ELR (cell line): ENCODE data around the gene RANBP3L.
"Not testable (repeated sequence)": the region's sequence is repeated elsewhere in the genome, so short reads cannot be mapped to it uniquely, and the experiment has no call there.

Experiments used
- DNase-seq: peaks from one replicate; pipeline ENCODE4 v3.0.0-alpha.2; 2015; ENCODE audit warnings: low read depth

RANBP3L gene

DNA sequence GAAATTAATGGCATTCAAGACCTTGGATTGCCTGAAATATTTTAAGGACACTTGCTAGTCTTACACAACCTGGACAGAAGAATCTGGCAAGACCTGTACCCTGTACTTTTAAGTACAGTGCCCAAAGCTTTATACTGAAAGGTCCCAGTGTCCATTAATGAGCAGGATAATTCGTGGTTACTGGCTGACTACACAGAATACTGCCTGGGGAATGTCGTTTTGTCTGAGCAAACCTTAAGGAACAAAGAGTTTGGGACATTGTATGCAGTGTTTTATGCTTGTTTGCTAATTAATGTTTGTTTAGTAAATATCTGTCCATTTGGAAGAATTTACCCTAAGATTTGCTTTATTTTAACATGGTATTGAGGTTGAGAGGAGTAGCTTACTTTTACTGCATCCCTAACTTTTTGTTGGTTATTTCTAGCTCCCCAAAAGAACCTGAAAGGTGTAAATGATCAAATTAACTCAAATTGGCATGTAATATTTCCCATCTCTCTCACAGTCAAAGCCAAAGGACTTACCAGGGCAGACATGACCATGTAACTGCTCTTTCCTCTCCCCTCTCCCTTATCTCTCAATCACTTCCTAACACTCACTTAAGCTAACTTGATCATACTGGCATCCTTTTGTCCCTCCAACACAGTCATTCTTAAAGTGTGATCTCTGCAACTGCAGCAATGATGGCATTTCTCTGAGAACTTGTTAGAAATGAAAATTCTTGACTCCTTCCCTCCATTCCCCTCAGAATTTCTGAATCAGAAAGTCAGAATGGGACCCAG lies 15.7 kb downstream of the RANBP3L start:
- no peak for DNase-seq

DNA sequence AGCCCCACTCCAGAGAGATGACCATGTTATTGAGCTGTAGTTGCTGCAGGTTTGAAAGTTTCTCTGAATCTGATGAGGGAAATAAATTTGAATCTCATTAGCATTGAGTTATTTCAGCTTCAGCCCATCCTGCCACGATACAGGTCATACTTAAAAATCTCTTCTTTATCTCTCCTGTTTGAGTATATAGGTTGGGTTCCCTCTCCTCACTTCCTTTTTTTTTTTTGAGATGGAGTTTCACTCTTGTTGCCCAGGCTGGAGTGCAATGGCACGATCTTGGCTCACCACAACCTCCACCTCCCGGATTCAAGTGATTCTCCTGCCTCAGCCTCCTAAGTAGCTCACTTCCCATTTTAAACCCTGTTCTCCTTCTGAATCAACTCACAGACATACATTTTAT lies 17.9 kb downstream of the RANBP3L start:
- not testable (repeated sequence) for DNase-seq

DNA sequence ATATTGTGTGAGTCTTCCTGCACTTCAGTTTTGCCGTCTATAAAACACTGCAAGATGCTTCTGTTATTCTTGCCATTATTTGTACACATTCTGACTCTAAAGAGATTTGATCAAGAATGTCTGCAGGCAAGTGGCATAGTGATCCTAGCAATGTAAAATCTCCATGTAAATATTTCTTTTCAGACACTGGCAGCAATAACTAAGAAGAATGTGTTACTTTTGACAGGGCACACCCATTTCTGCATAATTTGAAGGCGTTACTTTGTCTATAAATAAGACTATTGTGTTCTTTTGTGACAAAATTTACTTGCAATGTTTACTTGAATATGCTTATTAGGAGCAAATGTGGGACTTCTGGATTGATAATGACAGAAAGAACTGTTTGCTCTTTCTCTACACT lies 20.1 kb downstream of the RANBP3L start:
- no peak for DNase-seq

DNA sequence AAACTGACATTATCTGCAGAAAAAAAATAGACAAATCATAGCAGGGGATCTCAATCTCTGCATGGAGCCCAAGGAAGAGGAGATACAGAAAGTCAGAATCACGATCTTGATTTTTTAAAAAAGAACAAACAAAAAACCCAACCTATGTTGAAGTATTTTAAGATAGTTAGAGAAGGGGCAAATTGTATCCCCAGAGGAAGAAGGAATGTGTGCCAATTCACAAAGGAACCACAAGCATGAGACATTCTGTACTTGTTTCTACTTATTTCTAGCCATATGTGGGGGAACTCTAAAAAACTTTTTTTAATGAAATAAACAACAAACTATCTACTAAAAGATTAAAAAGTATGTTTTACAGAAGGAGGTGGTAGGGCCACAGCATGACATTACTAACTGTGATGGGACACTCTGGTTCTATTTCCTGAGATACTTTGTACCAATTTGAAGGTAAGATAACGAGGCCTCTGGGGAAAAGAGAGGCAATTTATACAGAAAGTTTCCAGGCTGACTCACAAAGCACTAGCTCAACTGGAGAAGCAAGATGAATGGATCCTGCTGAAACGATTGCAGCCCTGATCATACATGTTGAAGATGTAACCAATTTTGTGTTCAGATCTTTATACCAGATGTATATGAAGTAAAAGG lies 22.5 kb downstream of the RANBP3L start:
- peak; percentile 24 for DNase-seq

DNA sequence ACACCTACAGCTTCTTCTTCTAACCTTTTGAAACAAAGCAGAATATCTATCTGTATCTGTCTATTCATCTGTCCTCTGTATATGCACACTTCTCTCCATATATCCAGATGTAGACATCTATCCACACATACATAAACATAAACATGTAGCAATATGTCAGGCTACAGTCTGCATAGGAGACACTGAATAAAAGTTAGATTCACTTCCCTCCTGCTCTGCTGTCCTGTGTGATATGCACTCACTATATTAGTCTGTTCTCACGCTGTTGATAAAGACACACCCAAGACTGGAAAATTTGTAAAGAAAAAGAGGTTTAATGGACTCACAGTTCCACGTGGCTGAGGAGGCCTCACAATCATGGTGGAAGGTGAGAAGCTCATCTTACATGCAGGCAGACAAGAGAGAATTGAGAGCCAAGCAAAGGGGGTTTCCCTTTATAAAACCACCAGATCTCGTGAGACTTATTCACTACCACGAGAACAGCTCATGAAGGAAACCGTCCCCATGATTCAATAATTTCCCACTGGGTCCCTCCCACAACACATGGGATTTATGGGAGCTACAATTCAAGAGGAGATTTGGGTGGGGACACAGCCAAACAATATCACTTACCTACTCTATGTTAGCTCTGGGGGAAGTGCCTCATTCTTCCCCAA lies 24.1 kb downstream of the RANBP3L start:
- DNase-seq = no peak

DNA sequence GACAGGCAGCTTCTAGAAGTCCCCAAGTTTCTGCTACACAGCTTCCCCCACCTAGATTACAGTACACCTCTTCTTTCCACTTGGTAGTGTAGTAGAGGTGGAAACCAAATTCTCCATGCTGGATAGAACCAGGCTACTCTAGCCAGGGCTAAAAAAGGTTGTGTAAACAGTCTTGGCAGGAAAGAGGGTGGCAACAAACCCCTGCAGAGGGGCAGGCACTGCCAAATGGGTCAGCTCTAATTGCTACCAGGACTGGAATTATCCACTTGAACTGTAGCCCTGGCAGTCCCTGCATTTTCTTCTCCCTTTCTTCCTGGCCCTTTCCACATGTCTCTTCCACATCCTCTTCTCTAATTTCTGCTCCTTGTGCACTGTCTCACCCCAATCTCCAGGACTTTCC lies 24.8 kb downstream of the RANBP3L start:
- no peak for DNase-seq

DNA sequence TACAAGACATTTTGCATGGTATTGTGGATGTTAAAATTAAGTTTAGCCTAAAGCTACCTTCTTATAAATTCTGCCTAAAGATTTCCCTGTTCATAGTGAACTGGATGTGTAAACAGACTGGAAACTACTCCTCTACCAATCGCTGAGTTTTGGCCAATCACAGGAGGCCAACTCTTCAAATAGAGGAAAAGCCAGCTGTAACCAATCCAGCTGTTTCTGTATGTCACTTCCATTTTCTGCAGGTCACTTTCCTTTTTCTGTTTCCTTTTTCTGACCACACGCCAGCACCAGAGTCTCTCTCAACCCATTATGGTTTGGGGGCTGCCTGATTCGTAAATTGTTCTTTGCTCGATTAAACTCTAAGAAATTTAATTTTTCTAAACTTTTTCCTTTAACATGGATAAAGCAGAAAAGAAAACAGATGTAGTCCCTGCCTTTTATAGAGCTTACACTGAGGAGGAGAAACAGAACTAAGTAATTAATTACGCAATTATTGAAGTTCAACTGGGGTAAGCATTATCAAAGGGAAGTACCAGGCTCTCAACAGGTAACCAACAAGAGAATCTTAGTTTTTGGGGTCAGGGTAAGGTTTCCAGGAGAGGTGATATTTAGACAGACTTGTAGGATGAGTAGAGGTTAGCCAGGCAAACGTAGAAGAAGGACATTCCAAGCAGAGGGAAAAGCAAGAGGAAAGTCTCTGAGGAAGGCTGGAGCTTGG lies 27.7 kb downstream of the RANBP3L start:
- DNase-seq = no peak

DNA sequence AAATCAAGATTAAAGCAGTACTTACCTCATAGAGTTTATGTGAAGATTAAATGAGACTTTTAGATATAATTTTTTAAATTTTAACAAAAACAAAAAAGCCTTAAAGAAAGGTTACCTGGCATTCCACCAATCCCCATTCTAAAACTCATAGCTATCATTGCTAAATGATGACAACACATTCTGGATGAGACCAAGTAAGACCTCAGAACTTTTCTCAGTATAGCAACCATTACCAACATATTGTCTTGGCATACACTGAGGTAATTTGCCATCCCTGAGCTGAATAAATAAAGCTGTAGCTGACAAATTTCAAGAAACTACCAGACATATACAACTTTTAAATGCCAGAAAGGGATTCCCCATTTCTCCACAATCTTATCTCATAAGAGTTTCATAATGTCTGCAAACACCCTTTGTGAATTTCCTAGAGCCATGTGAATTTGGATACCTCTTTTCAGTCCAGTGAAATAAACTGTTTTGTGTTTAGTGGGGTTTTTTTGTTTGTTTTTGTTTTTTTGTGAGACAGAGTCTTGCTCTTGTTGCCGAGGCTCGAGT lies 29.5 kb downstream of the RANBP3L start:
- DNase-seq = no peak

DNA sequence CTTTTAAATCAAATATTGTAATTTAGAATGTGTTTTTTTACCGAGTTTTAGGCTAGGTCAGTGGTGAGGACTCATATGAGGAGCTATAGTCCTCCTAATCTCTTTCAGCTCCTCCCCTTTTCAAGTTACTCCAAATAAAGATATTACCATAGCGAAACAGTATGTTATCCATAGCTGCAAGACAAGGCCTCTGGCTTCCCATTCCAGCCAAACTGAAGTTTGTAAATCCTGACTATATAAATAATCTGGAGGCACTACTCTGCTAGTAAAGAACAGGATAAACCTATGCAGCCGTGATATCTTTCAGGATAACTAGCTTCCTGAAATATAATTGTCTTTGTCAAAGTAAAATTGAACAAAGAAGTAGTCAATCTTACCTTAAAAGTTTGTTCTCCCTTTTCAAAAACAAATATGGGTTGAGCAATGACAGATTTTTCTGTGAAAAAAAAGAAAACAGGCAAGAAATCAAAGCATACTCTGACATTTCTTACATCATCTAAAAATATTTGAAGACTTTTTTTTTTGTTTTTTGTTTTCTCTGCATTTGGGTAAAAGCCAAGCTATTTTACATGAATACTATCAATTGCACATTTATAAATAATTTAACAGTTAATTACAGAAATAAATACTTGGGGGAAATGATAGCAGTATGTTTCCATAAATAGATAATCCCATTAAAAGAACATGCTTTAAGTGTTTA lies 30.7 kb downstream of the RANBP3L start:
- DNase-seq = no peak

DNA sequence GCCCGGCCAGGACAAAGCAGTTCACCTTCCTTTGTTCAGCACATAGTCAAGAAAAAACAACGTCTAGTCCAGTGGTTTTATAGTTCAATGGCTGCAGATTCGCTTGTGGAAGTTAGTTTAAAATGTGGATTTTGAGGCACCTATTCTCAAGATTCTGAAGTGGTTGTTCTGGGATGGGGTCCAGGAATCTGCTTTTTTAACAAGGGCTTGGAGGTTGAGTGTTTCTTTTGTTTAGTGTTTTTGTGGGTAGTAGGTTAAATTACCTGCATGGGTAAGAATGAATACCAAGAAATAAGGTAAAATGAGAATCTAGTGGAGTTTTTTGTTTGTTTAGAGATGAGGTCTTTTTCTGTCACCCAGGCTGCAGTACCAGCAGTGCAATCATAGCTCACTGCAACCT lies 31.5 kb downstream of the RANBP3L start:
- no peak for DNase-seq

DNA sequence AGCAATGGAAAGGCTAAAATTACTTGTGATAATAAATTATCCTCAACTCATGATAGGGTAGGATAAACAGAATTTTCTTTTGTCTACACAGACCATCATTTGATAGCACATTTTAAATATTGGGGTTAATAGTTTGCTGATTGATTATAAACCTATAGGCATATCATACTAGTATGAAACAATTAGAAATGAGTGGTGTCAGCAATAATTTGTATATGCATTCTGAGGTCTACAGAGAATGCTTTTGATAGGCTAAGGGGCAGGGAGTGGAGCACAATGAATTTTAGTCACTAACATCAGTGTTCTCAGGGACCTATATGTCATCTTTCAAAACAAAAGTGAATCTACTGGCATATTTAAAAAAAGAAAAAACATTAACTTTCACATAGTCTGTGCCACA lies 32.2 kb downstream of the RANBP3L start:
- DNase-seq = no peak

DNA sequence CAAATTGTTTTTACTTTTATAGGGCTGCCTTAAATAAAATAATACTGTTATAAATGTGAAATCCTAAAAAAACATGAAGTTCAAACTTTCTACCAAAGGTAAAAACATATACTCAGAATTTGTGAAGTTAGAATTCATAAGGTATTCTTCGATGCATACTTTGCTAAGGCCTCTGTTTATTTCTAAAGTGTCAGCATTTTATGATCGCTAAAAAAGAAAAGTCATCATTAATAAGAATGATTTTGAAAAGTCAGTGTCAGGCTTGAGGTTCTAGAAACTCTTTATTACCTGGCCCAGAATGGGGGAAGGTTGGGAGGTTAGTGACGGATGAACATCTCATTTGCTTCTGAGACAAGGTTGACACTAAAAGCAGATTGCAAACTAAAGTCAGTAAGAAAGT lies 33.8 kb downstream of the RANBP3L start:
- no peak for DNase-seq

DNA sequence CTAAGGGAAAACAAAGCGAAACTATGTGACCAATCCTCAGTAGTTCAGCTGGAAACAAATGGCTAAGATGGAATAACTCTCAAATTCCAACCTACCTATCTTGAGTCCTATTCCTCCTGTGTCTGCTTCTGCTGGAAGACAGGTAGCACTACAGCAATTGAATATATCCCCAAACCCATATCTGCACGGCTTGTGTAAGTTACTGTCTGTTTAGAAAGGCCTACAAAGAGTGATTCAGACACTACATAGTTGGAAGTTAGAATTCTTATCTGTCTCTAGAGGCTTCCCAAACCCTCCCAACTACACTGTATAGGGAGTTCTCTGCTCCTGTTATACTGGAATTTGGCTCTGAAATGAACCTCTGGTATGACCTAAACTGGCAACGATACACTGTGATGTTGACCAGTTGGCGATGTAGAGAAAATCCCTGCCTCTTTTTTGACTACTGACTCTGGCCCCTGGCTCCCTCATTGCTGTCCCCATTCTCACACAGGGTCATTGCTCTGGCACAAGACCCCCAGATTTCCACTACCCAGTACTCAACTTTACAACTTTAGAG lies 37.4 kb downstream of the RANBP3L start:
- no peak for DNase-seq

DNA sequence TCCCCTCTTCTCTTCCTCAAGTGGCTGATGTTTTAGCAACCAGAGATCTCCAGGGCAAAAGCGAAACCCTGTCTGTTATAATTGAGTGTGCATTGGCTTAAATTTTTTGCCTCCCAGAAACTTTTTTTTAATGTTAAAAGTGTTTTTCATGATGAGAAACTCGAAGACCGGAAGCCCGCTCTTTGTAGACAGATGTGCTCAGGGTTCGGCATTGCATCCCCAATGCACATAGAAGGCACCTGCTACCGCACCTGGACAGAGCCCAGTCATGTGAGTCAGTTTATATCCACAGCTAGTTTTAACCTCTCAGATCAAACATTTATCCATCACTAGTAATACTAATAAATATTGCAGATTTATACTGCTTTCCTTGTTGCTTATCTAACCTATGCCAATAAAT lies 40.5 kb downstream of the RANBP3L start:
- DNase-seq = no peak

DNA sequence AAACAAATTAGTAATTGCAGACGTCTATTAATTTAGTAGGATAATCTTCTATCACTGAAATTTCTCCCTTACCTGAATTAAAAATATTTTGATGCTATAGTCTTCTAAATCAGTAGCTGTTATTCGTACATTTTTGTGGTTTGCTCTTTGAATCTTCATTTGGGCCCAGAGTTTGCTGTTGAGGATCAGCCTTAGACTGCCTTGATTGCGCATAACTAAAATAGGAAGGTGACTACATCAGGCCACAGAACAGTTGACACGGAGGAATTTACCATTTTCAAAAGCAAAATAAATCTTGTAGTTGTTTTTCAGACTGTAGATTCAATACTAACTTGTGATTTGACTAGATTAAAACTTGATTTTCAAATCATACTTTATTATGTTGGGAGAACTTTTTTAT lies 48.1 kb downstream of the RANBP3L start:
- DNase-seq = no peak

DNA sequence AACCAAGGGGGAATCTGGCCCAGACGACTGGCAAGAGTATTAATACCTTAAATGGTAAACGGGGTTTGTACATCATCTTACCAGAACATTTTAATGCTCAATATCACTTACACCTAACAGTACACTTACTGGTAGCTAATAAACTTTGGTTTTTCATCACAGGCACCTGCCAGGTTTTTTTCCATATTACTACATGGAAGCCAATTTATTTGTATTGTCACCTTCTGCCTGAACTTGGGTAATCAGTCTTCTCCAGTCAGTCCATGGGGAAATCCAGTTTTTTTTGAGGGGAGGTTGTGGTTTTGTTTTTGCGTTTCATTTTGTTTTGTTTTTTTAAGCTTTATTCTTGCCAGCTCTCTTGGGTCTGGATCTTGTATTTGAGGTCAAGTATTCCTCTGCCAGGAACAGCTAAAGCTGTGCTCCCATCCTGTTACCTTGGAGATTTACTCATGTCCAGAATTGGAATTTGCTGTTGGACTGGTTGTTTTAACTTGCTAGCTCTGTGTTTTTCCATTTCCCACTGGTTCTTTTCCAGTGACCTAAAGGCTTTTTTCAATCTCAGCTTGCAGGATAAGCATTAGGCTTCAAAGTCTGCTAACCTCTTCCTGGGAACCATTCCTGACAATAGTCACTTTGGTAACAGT lies 48.9 kb downstream of the RANBP3L start:
- no peak for DNase-seq

DNA sequence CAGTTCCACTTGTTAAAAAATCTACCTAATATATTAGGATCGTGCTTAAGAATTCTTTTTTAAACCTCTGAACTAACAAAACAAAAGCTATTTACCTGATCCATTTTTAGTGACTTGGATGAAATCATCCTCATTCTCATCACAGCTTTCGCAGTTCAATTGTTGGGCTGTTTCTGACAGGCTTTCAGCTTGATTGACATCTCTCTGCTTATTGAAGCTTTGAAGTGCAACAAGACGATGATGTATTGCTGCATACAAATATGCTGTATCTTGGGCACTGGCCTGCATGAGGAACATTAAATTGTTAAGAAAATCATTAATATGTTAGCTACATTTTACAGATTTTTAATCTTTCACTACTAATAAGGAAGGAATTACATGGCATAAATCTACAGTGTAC lies 50.5 kb downstream of the RANBP3L start:
- DNase-seq = no peak

DNA sequence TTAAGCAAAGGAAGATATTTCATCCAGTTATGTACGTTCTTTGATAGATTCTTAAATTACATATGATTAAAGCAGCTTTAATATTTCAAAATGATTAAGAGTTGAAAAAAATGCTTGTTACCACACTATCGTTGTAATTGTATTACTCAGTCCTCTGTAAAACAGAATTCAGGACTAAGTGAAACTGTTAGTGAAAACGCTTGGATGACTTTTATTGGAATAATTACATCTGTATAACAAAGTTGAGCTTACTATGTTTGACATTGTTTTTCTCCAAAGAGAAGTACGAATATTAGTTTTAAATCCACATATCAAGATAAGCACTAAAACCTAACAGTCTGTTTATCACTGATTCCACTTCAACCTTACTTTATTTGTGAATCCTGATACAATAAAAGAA lies 51.3 kb downstream of the RANBP3L start:
- DNase-seq = no peak

DNA sequence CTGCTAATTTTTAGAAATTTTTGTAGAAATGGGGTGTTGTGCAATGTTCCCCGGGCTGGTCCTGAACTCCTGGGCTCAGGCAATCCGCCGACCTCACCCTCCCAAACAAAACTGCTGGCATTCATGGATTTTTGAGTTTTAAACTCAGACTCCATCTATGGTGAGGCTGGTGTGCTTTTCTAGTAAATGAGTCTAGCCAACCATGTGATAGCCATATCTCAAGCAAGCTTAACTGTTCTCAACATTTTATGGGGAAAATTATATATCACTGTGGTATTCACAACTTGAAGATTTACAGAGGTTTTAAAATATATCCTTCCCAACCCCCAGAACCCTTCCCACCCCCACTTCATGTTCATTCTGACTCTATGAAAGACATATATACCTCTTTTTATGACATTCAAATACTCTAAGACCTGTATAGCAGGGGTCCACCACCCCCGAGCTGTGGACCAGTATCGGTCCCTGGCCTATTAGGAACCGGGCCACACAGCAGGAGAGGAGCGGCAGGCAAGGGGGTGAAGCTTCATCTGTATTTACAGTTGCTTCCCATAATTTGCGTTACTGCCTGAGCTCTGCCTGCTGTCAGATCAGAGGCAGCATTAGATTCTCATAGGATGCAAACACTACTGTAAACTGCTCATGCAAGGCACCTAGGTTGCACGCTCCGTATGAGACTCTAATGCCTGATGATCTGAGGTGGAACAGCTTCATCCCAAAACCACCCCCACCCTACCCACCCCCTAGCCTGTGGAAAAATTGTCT lies 55.5 kb downstream of the RANBP3L start:
- no peak for DNase-seq

DNA sequence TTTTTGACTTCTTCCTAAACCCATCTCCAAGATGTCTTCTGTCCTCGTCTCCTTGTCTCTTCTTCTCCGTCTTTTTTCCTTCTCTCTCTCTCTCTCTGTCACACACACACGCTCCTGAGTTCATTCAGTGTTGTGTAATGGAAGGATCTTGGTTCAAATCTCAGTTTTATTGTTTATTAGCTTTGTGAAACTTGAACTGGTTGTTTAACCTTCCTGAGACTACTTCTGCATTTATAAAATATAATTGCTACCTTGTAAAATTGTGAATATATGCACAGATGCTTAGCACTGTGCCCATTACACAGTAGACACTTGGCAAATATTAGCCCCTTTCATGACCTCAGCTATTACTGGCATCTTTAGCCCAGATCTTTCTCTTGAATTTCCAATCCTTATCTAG lies 57.6 kb downstream of the RANBP3L start:
- DNase-seq = no peak
